DOHH2 (cell line): ENCODE results near the gene SLC6A8.
"Not testable (repeated sequence)": the region's sequence is repeated elsewhere in the genome, so short reads cannot be mapped to it uniquely, and the experiment has no call there.

Source experiments
- CTCF ChIP-seq: fragments of 200-600 bp; sonication (generic); IDR thresholded peaks from one replicate; pipeline ENCODE4 v1.5.1; 2014; ENCODE audit warnings: antibody characterized with exemption, mild to moderate bottlenecking, low read depth, low read length; ENCODE audit not compliant: poor library complexity, severe bottlenecking
- EZH2phosphoT487 ChIP-seq: fragments of 200-600 bp; sonication (generic); IDR thresholded peaks from 2 replicates; pipeline ENCODE4 v1.6.1; 2017; ENCODE audit warnings: borderline replicate concordance, mild to moderate bottlenecking, antibody characterized with exemption, low read length, moderate library complexity, mixed read lengths

GRCh38 chrX:153696538-153696937, 8.8 kb downstream of the SLC6A8 start:
- not testable (repeated sequence) for TF ChIP-seq CTCF, EZH2phosphoT487
